HepG2 (cell line): Measurements from ENCODE around the gene DOC2A. TPM values are rescaled to one million over a fixed set of nuclear protein-coding genes. Genes with fewer than 3 reads are reported as not detected.
A peak's percentile ranks its signal among the peaks of the same experiment; 100 is the strongest.

Experiments
- CCDC6 ChIP-seq: sonication (generic); formaldehyde crosslinking; IDR thresholded peaks from 2 replicates; pipeline ENCODE4 v1.8.1; 2022; ENCODE audit warnings: mild to moderate bottlenecking, missing genetic modification reagents, moderate library complexity
- DRAP1 ChIP-seq: IDR thresholded peaks from 2 replicates; pipeline ENCODE4 v1.6.1; 2016; ENCODE audit warnings: missing genetic modification reagents, missing compliant biosample characterization
- FOSL2 ChIP-seq: sonication (generic); formaldehyde crosslinking; IDR thresholded peaks from 2 replicates; pipeline ENCODE4 v1.4.0; 2020; ENCODE audit warnings: missing genetic modification reagents
- KAT7 ChIP-seq: IDR thresholded peaks from 2 replicates; pipeline ENCODE4 v1.6.1; 2018; ENCODE audit warnings: borderline replicate concordance, missing compliant biosample characterization
- NBN ChIP-seq: fragments of 450-650 bp; conservative IDR thresholded peaks from 2 replicates; pipeline ENCODE4 v1.6.1; 2017
- NR1H2 ChIP-seq: sonication (generic); formaldehyde crosslinking; IDR thresholded peaks from 2 replicates; pipeline ENCODE4 v1.8.1; 2022; ENCODE audit warnings: low read depth, missing genetic modification reagents, borderline replicate concordance
- PAF1 ChIP-seq: IDR thresholded peaks from 2 replicates; pipeline ENCODE4 v1.6.1; 2016; ENCODE audit warnings: missing genetic modification reagents, missing compliant biosample characterization
- RAD21 ChIP-seq: fragments of 450-650 bp; formaldehyde crosslinking; IDR thresholded peaks from 2 replicates; pipeline ENCODE4 v1.5.0; 2020; ENCODE audit warnings: mild to moderate bottlenecking
- RBM22 ChIP-seq: fragments of 200-400 bp; formaldehyde crosslinking; optimal IDR thresholded peaks from 2 replicates; pipeline ENCODE3; 2017; ENCODE audit warnings: mild to moderate bottlenecking, low read length, moderate library complexity
- SIN3A ChIP-seq: IDR thresholded peaks from 2 replicates; pipeline ENCODE4 v1.6.1; 2011; ENCODE audit warnings: low read depth, mild to moderate bottlenecking, control low read depth, low read length, borderline replicate concordance
- TCF7 ChIP-seq: sonication (generic); IDR thresholded peaks from 2 replicates; pipeline ENCODE4 v1.6.1; 2016; ENCODE audit warnings: antibody characterized with exemption, low read depth
- ZBTB26 ChIP-seq: IDR thresholded peaks from 2 replicates; pipeline ENCODE4 v1.6.1; 2016; ENCODE audit warnings: missing compliant biosample characterization, missing genetic modification reagents, borderline replicate concordance
- ZBTB37 ChIP-seq: sonication (generic); formaldehyde crosslinking; IDR thresholded peaks from 2 replicates; pipeline ENCODE4 v1.4.0; 2020; ENCODE audit warnings: mild to moderate bottlenecking, missing genetic modification reagents
- ZFP36 ChIP-seq: fragments of 150-350 bp; IDR thresholded peaks from 2 replicates; pipeline ENCODE4 v1.6.1; 2018; ENCODE audit warnings: borderline replicate concordance, low read length, low read depth; ENCODE audit not compliant: partially characterized antibody
- ZFYVE20 ChIP-seq: sonication (generic); formaldehyde crosslinking; IDR thresholded peaks from 2 replicates; pipeline ENCODE4 v1.8.0; 2023; ENCODE audit warnings: low read depth, mild to moderate bottlenecking, moderate library complexity, missing genetic modification reagents, borderline replicate concordance
- polyA plus RNA-seq, 8 experiments: library from polyadenylated mRNA; depleted of rRNA in 3 of 8; stranded (reverse) in 7 of 8; unstranded in 1 of 8; fragments of >200 nt; fragmentation: Illumina TruSeq in 4 of 8; extraction: Trizol in 4 of 8; gene quantifications; 2 replicates each; pipeline versions ENCODE4 v1.2.1 to v1.2.3, GENCODE V29; 2011 to 2016; ENCODE audit warnings: low read depth in 4 of 8, missing spikeins in 1 of 8, mixed read lengths in 1 of 8; ENCODE audit not compliant: insufficient read depth in 1 of 8
- total RNA-seq, 5 experiments: library from RNA; depleted of rRNA; stranded (reverse); fragments of >200 nt; fragmentation: Illumina TruSeq; extraction: Trizol; gene quantifications; 2 replicates each; pipeline ENCODE4 v1.2.3, GENCODE V29; 2016; ENCODE audit warnings: low read depth in 1 of 5
- TF ChIP-seq, protein P1 (sequence below): sonication (generic); formaldehyde crosslinking; IDR thresholded peaks from 2 replicates; pipeline ENCODE4 v1.4.0; 2020; ENCODE audit warnings: missing genetic modification reagents
- TF ChIP-seq, protein P2 (sequence below): sonication (generic); formaldehyde crosslinking; IDR thresholded peaks from 2 replicates; pipeline ENCODE4 v1.4.0; 2020; ENCODE audit warnings: low read depth, missing genetic modification reagents

The DOC2A gene
- total and polyA plus RNA-seq, 2 of the 13 experiments (the other 11 are each of a cell fraction or from before 2014, with no cell fraction given), result 0.15 to 0.55 TPM

GRCh38 chr16:29995911-29996765 is 14.7 kb downstream of the DOC2A start, which contains the start of gene INO80E (continued):
- TF ChIP-seq, protein P1, sequence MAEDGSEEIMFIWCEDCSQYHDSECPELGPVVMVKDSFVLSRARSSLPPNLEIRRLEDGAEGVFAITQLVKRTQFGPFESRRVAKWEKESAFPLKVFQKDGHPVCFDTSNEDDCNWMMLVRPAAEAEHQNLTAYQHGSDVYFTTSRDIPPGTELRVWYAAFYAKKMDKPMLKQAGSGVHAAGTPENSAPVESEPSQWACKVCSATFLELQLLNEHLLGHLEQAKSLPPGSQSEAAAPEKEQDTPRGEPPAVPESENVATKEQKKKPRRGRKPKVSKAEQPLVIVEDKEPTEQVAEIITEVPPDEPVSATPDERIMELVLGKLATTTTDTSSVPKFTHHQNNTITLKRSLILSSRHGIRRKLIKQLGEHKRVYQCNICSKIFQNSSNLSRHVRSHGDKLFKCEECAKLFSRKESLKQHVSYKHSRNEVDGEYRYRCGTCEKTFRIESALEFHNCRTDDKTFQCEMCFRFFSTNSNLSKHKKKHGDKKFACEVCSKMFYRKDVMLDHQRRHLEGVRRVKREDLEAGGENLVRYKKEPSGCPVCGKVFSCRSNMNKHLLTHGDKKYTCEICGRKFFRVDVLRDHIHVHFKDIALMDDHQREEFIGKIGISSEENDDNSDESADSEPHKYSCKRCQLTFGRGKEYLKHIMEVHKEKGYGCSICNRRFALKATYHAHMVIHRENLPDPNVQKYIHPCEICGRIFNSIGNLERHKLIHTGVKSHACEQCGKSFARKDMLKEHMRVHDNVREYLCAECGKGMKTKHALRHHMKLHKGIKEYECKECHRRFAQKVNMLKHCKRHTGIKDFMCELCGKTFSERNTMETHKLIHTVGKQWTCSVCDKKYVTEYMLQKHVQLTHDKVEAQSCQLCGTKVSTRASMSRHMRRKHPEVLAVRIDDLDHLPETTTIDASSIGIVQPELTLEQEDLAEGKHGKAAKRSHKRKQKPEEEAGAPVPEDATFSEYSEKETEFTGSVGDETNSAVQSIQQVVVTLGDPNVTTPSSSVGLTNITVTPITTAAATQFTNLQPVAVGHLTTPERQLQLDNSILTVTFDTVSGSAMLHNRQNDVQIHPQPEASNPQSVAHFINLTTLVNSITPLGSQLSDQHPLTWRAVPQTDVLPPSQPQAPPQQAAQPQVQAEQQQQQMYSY (CRISPR knock-in tag), result peak; percentile 72
- TF ChIP-seq ZFYVE20 (CRISPR knock-in tag) (no peak), CCDC6 (CRISPR knock-in tag) (no peak), DRAP1 (CRISPR knock-in tag) (peak; percentile 90), ZFP36 (no peak), ZBTB37 (CRISPR knock-in tag) (0 out of 2 replicates have a peak, but pooled peaks have one; percentile 31), SIN3A (peak; percentile 80; the same call in 1 of the 2 replicates), RAD21 (CRISPR knock-in tag) (peak; percentile 44; the same call in 1 of the 2 replicates), KAT7 (peak; percentile 48), TCF7 (no peak), PAF1 (CRISPR knock-in tag) (no peak), FOSL2 (CRISPR knock-in tag) (peak; percentile 83), ZBTB26 (0 out of 2 replicates have a peak, but pooled peaks have one; percentile 62), NR1H2 (CRISPR knock-in tag) (no peak; the same call in 1 of the 2 replicates), NBN (no peak), RBM22 (no peak)
- TF ChIP-seq, protein P2, sequence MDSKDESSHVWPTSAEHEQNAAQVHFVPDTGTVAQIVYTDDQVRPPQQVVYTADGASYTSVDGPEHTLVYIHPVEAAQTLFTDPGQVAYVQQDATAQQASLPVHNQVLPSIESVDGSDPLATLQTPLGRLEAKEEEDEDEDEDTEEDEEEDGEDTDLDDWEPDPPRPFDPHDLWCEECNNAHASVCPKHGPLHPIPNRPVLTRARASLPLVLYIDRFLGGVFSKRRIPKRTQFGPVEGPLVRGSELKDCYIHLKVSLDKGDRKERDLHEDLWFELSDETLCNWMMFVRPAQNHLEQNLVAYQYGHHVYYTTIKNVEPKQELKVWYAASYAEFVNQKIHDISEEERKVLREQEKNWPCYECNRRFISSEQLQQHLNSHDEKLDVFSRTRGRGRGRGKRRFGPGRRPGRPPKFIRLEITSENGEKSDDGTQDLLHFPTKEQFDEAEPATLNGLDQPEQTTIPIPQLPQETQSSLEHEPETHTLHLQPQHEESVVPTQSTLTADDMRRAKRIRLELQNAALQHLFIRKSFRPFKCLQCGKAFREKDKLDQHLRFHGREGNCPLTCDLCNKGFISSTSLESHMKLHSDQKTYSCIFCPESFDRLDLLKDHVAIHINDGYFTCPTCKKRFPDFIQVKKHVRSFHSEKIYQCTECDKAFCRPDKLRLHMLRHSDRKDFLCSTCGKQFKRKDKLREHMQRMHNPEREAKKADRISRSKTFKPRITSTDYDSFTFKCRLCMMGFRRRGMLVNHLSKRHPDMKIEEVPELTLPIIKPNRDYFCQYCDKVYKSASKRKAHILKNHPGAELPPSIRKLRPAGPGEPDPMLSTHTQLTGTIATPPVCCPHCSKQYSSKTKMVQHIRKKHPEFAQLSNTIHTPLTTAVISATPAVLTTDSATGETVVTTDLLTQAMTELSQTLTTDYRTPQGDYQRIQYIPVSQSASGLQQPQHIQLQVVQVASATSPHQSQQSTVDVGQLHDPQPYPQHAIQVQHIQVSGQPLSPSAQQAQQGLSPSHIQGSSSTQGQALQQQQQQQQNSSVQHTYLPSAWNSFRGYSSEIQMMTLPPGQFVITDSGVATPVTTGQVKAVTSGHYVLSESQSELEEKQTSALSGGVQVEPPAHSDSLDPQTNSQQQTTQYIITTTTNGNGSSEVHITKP, result peak; percentile 89
